GM18499 (cell line): ENCODE results near the gene RXYLT1.

Experiments used
- ATAC-seq: cut with Tn5 transposase; IDR thresholded peaks from one replicate; pipeline ENCODE4 v1.9.1; 2021; ENCODE audit warnings: moderate number of reproducible peaks; ENCODE audit not compliant: insufficient read depth, unreplicated experiment

The RXYLT1 gene

DNA sequence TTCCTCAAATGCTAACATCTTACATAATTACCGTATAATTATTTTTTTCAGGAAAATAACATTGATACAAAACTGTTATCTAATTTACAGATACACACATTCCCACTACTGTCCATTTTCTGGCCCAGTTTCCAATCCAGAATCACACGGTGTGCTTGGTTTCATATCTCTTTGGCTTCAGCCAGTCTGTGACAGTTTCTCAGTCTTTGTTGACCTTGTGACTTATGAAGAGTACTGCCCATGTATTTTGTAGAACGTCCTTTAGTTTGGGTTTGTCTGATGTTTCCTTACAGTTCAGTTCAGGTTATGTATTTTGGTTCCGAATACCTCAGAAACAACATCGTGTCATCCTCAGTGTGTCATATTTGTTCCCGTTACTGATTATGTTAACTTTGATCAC, 16.2 kb downstream of the RXYLT1 start:
- ATAC-seq, result no peak

DNA sequence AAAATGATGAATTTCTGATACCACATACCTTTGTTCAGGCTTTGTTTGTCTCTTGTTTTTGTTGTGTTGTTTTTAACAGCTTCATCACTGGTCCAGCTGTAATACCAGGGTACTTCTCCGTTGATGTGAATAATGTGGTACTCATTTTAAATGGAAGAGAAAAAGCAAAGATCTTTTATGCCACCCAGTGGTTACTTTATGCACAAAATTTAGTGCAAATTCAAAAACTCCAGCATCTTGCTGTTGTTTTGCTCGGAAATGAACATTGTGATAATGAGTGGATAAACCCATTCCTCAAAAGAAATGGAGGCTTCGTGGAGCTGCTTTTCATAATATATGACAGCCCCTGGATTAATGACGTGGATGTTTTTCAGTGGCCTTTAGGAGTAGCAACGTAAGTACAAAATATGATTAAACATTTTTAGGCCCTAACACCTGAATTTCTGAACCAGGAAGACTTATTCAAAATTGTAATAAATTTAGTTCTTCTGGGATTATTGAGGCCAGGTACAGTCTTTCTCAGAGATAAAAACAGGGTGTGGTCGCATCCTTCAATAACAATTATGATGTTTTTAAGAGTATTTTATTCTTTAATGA, 22.4 kb downstream of the RXYLT1 start:
- ATAC-seq, result no peak

DNA sequence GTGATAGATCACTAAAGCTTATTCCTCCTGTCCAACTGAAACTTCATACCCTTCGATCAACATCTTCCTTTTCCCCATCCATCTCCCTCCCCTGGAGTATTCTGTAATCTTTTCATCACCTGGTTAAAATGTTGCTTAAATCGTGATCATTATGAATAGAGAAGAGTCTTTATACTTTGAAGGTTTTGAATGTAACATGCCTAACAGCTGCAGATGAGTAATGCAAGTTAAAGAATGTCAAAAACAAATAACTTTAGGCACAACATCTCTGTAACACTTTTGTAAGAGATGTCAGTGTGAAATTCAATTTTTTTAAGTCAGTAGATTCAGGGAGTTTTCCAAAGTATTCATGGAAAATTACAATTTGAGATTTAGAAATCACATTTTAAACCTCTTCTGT, 25.0 kb downstream of the RXYLT1 start:
- no peak for ATAC-seq

GRCh38 chr12:63805704-63806672, 26.3 kb downstream of the RXYLT1 start:
- no peak for ATAC-seq

- no peak for ATAC-seq
Observed at GRCh38 chr12:63808631-63809030, 28.9 kb downstream of the RXYLT1 start.

GRCh38 chr12:63809566-63809965, 29.9 kb downstream of the RXYLT1 start:
- ATAC-seq, result no peak

- no peak for ATAC-seq
Observed at GRCh38 chr12:63811334-63811733, 31.6 kb downstream of the RXYLT1 start.

DNA sequence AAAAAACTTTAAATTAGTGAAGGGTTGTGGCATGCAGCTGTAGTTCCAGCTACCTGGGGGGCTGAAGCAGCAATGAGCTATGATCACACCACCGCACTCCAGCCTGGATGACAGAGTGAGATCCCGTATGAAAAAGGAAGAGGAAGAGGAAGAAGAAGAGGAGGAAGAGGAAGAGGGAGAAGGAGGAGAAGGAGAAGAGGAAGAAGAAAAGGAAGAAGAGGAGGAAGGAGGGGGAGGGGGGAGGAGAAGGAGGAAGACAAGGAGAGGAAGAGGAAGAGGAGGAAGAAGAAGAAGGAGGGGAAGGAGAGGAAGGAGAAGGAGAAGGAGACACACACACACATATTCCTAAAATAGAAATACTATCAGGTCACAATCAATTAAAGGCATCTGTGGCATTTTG, 32.0 kb downstream of the RXYLT1 start:
- no peak for ATAC-seq

GRCh38 chr12:63814146-63814772, 34.5 kb downstream of the RXYLT1 start:
- ATAC-seq, result peak; percentile 17

- ATAC-seq, result no peak
Observed at GRCh38 chr12:63815482-63815852, 35.8 kb downstream of the RXYLT1 start.

- no peak for ATAC-seq
Observed at GRCh38 chr12:63816031-63816430, 36.3 kb downstream of the RXYLT1 start.

- no peak for ATAC-seq
Observed at GRCh38 chr12:63820427-63820826, 40.7 kb downstream of the RXYLT1 start.

DNA sequence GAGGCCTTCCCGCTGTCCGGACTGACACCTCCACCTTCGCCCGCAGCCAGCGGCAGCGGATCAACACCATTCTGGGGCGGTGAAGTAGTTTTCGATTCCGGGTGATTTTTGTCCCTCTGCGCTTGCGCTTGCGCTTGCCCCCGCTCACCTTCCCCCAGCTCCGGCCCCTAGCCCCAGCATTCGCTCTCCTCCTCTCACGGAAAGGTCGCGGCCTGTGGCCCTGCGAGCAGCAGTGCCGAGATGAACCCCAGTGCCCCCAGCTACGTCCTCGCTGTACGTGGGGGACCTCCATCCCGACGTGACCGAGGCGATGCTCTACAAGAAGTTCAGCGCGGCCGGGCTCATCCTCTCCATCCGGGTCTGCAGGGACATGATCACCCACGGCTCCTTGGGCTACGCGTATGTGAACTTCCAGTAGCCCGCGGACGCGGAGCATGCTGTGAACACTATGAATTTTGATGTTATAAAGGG, 42.1 kb downstream of the RXYLT1 start:
- ATAC-seq, result no peak

GRCh38 chr12:63822352-63822751, 42.6 kb downstream of the RXYLT1 start:
- ATAC-seq, result no peak

DNA sequence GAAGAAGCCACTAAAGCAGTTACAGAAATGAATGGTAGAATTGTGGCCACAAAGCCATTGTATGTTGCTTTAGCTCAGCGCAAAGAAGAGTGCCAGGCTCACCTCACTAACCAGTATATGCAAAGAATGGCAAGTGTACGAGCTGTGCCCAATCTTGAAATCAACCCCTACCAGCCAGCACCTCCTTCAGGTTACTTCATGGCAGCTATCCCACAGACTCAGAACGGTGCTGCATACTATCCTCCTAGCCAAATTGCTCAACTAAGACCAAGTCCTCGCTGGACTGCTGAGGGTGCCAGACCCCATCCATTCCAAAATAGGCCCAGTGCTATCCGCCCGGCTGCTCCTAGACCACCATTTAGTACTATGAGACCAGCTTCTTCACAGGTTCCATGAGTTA, 43.3 kb downstream of the RXYLT1 start:
- ATAC-seq, result no peak

DNA sequence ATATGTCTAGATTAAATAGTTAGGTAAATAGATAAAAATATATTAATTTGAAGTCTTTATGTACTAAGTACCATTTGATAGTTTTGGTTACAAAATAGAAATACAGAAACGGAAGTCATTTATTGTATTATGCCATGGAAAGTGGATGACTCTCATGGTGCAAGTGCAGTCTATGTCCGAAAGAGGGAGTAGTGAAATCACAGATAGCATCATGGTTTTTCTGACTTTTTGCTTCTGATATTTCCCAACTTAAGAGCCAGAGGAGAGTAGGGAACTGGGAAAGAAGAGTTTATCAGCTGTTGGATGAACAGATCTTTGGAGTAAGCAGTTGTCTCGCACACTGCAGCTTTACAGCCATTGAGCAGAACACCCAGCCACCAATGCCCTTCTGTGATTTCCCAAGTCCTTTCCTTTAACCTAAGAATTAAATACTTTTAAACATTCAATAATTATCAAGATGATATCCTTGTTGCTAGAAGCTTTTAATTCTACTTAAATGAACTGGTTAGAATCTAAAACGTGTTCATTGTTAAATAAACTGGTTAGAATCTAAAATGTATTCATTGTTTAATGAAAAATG, 46.4 kb downstream of the RXYLT1 start:
- ATAC-seq, result no peak

DNA sequence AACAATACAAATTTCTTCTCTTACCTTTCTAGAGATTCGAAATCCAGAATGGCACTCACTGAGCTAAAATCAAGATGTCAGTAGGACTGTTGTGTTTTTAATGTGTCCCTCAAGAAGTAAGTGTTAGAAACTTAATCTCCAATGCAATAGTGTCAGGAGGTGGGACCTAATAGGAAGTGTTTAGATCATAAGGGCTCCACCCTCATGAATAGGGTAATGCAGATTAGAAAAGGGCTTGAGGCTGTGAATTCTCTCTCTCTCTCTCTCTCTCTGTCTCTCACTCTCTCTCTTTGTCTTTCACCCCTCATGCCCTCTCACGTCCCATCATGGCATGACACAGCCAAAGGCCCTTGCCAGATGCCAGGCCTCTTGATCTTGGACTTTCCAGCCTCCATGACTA, 49.2 kb downstream of the RXYLT1 start:
- no peak for ATAC-seq

GRCh38 chr12:63836046-63836445, 56.3 kb downstream of the RXYLT1 start:
- no peak for ATAC-seq

- no peak for ATAC-seq
Observed at GRCh38 chr12:63836936-63837335, 57.2 kb downstream of the RXYLT1 start.

GRCh38 chr12:63838411-63838810, 58.7 kb downstream of the RXYLT1 start:
- no peak for ATAC-seq

DNA sequence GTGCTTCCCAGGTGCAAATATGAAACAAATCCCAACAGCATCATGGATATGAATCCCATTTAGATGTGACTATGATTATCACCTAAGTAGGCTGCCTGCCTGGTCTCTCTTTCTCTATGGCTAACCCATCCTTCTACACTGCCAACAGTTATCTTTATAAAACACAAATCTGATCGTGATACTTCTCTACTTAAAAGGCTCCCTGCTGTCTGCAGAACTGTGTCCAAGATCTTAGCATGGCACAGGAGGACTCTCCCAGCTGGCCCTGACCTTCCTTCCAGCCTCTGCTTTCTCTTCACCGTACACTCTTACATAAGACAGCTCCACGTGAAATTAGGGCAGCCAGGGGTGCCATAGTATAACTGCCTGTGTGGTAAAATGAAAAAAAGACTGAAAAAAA, 61.3 kb downstream of the RXYLT1 start:
- no peak for ATAC-seq
